ENCODE data around the gene SMARCD1.

GRCh38 chr12:50086148-50086547 lies 1.0 kb downstream of the SMARCD1 start:
- no peak for TF ChIP-seq CTCF (IDR thresholded peaks at IDR 0.05)
- no peak for TF ChIP-seq POLR2A (IDR thresholded peaks at IDR 0.05)
